Stimulated activated CD8-positive, alpha-beta memory T cell treated with anti-CD3 and anti-CD28 coated beads, Interleukin-15, amount 100 ng/mL, for 48 hours (primary cell): ENCODE measurements around the gene VTCN1.
"Not testable (repeated sequence)": the region's sequence is repeated elsewhere in the genome, so short reads cannot be mapped to it uniquely, and the experiment has no call there.

Source experiments
- DNase-seq, 2 donors: peaks; one replicate each; pipeline ENCODE4 v3.0.0-alpha.2; 2020; ENCODE audit warnings: low read depth in 2 of 2

Gene VTCN1, protein sequence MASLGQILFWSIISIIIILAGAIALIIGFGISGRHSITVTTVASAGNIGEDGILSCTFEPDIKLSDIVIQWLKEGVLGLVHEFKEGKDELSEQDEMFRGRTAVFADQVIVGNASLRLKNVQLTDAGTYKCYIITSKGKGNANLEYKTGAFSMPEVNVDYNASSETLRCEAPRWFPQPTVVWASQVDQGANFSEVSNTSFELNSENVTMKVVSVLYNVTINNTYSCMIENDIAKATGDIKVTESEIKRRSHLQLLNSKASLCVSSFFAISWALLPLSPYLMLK

DNA sequence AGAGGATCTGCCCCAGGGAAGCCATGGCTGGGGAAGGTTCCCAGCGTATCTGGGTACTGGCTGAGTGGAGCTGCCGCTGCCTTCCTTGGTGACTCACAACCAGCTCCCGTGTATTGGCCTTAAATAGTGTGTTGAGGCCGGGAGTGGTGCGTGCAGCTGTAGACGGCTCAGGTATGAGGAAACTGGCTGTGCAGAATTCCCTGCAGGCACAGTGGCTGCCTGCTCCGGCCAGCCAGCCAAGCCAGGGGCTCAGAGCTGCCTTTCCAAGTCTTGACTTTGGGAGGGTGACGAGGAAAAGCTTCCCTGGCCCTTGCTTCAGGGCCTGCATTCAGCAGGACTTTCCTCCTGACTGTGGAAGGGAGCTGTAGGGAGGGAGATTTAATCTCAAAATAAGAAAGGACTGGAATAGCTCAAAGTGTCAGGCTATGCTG is at the start of gene VTCN1:
Gene VTCN1, minus strand, starts transcription at position 97 of the 431 bp plus-strand sequence. Its CDS starts 72 bp downstream, at position 25.
- no peak for DNase-seq

DNA sequence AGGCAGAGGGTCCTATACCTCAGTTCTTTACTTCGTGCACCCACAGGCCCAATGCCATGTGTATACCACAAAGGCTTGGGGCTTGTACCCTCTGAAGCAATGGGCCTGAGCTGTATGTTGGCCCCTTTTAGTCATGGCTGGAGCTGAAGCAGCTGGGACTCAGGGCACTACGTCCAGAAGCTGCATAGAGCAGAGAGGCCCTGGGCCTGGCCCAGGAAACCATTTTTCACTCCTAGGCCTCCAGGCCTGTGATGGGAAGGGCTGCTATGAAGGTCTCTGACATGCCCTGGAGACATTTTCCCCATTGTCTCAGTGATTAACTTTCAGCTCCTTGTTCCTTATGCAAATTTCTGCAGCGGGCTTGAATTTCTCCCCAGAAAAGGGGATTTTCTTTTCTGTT is 48.1 kb upstream of the VTCN1 start:
- no peak for DNase-seq

DNA sequence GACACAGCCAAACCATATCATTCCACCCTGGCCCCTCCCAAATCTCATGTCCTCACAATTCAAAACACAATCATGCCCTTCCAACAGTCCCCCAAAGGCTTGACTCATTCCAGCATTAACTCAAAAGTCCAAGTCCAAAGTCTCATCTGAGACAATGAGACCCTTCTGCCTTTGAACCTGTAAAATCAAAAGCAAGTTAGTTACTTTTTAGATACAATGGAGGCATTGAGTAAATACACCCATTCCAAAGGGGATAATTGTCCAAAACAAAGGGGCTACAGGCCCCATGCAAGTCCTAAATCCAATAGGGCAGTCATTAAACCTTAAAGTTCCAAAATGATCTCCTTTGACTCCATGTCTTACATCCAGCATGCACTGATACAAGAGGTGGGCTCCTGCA is 47.3 kb upstream of the VTCN1 start:
- DNase-seq = not testable (repeated sequence)

DNA sequence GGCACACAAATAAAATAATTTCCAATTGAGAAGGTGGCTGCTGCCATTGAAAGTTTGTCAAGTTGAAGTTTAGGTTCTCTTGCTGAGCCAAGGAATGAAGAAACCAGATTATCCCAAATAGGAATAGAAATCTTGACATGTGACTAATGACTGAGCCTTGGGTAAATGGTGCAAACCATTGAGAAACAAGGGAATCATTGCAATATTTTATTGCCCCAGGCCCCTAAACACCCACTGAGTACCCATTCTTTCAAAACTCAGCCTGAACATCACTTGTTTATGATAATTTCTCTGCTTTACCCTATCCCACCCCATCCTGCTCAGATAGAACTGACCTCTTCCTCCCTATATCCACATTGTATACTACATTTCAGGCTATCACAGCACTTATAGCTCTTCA is 46.6 kb upstream of the VTCN1 start:
- DNase-seq = no peak

DNA sequence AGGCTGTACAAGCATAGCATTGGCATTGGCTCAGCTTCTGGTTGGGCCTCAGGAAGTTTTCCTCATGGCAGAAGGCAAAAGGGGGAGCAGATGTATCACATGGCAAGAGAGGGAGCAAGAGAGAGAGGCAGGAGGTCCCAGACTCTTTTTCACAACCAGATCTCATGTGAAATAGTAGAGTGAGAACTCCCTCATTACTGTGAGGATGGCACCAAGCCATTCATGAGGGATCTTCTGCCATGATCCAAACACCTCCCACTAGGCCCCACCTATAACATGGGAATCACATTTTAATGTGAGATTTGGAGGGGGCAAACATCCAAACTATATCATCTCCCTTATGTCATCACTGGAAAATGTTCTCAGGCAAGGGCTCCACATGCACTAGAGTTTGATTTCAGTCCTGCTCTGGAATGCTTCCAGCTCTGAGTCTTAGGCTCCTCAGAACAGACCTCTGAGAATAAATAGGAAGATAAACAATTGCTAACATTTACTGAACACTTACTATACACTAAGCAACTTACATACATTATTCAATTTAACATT is 39.4 kb upstream of the VTCN1 start:
- no peak for DNase-seq

DNA sequence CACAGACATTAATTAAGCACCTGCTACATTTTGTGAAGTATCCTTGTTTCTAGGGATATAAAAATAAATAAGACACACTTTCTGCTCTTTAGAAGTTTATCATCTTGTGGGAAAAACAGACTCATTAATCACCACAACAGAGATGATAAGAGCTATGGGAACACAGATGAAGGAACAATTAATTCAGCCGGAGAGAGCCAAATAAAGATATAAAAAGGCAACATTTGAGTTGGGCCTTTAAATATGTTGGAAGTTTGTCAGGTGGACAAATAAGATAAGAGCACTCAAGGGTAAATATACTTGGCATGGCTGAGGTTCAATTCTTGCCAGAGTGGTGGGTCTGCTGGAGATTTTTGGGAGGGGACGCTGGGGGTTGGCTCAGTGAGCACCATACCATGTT is 34.2 kb upstream of the VTCN1 start:
- DNase-seq = no peak

DNA sequence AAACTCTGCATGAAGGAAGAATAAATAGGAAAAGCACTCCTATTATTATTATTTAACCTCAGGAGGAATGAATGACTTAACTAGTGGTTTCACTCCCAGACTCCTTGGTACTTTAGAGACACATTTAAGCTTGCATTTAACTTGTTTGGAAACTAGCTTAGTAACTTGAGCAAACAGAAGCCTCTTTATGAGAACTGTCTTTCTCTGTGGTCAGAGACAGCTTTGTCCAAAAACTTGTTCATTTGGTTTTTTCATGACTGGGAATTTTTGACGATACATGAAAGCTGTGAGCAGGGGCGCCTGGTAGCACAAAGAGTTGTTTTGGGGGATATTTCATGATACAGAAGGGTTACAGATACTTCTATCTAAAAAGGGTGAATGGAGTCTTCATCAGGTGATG is 33.6 kb upstream of the VTCN1 start:
- no peak for DNase-seq

DNA sequence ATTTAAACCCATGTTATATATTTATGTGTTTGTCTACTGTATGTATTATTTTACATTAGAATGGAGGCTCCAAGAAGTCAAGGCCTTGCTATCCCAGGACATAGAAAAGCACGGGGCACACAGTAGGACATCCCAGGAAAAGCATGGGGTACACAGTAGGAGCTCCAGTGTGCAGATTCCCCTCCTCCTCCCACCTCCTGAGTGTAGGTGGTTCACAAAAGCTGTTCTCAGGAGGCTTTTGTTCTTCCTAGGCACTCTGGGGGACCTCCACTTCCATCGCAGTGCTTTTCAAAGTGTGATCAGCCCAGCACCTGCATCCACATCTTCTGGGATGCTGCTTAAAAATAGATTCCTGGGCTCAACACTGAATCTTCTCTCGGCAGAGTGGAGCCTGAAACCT is 30.8 kb upstream of the VTCN1 start:
- DNase-seq = no peak

DNA sequence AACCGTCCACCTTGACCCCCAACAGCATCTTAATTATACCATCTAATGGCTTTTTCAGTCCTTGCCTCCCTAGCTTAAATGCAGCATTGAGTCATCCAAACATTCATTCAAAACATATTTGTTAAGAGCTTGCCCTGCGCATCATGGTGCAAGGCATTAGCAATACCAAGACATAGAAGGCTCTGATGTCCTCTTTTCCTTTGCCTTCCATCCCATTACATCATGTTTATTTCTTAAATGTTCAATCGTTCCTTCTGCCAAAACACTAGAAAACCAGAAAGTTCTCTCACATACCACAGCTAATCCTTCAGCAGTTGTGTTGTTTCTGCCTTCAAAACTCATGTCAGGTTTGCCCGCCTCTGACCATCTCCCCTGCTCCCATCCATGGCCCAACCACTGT is 29.8 kb upstream of the VTCN1 start:
- DNase-seq = no peak

DNA sequence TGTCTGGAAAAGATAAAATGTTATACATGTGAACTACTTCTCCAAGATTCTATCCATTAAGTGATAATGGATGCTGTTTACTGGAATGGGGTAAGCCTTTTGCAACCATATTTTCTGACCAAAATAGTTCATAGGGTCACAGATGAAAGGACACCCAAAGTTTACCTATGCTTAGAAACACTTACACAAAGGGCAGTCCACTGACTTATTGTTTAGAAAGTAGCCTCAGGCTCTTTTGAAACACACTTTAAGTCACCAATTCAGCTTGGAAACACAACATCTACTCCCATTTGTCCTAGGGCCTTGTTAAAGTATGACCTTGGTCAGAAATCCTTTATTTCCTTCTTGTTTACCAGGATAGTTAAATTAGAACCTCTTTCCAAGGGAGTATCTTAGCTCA is 28.7 kb upstream of the VTCN1 start:
- DNase-seq = no peak

DNA sequence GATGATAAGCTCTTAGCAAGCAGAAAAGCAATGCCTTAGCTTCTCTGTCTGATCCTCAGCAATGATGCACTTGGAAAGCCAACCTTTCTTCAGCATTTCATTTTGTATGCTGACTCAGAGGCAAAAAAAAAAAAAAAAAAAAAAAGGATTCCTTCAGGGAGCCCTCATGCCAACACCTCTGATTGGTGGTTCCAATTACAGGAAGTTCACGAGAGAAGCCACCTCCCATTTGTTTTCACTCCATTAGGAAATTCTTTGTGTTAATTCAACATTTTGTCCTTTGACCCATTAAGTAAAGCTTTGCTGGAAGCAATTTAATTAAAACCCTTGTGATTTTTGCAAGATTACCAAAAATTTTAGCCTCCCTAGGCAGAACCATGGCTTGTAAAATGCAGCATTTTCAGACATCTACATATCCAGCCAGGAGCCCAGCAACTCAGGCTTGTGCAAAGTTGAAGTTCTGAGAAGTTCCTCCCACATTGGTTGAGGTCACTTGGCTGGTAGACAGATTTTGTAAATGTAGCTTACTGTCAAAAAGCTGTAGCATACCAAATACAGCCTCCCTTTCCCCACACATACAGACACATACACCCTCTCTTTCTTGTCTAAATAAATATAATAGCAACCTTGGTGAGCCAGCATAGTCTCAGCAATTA is 27.1 kb upstream of the VTCN1 start:
- no peak for DNase-seq

DNA sequence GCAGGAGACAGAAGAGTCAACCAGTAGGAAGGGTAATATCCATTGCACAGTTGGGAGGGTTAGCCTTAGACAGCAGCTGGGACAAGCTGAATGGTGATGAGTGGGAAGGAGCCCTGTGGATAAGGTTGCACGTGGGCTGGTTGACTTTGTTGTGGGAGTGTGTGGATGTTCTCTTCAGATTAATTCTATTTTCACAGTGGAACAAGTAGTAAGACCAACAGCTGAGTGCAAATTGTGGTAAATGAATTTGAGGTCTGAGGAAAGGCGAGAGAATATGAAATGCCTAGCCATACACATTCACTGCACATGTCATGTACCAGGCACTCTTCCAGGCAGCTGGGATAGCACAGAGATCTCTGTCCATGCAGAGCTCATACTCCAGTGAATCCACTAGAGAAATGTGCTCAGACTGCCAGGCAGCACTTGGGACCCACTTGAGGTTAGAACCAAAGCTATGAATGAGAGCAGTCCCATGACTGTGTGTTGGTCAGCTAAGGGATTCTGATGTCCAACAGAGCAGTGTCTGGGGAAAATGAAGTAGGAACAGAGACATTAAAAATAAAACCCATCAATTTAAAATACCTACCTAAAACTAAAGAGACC is 25.2 kb upstream of the VTCN1 start:
- no peak for DNase-seq

DNA sequence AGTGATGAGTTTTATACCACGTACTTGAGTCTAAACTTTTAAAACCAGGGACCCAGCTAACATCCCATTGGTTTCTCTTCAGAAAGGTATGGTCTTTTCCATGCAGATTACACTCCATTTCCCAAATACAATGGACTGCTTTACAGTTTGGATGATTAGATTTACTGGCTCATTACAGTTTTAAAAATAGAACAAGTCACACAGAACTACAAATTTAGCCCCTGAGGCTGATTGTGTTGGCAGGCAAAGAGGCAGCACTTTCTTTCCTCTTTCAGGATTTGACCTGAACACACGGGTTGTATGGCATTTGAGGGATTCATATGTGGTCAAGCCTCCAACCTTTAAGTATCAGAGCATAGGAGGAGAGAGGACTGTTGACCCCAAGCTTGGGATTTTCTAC is 21.8 kb upstream of the VTCN1 start:
- no peak for DNase-seq

DNA sequence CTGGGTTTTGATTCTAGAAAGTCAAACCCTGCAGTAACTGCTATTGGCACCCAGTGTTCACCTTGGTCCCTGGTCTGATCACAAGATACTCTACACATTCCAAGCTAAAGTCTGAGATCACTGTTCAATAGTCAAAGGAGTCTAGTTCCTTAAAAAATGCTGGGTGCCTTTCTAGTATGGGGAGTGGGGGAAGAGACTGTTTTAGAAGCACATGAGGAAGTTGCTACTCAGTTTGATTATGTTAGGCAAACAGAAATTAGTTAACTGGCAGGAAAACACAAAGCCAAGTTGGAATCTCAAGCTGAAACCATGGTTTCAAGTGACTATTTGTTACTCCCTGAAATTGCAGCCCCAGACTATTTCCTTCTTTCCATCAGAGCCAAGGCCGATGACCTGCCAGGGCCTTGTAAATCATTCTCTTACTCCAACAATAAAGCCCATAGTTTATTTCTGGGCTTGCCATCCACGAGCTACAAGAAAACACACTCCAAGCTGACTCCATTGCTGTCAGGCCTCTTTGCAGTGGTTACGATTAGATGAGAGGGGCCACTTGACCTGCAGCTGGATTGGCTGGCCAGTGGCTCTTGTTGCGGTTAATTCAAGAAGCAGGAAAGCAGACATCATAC is 21.1 kb upstream of the VTCN1 start:
- no peak for DNase-seq

DNA sequence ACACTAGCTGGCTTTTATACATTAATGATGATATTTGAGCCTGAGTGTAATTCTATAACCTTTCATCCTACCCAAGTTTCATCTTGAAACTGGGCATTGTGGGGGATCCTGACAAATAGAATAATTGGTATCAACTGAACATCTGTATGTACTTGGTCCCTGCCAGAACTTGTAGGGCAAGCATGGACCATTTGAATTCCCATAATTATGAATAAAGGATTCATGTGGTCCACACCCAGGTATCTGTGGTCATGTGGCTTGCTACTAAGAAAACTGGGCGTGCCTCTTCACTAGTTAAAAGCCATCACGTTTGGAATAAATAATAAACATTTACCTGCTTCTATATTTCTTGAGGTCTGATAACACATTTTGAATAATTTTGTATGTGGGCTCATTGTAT is 20.6 kb upstream of the VTCN1 start:
- DNase-seq = no peak

DNA sequence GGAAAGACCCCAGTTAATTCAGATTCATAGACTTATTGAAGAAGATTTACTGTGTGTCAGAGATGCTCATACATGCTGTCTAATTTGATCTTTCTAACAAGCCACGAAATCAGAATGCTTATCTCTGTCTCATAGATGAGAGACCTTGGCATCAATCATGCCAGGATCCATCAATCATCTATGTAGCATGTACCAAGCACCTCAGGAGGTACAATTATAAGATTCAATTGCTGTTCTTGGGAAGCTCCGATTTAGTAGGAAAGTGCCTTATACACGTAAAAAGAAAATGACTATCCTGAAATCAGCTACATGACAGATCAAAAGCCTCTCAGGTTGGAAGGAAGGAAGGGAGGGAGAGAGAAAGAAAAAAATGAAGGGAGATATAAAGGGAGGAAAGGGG is 18.5 kb upstream of the VTCN1 start:
- DNase-seq = no peak

DNA sequence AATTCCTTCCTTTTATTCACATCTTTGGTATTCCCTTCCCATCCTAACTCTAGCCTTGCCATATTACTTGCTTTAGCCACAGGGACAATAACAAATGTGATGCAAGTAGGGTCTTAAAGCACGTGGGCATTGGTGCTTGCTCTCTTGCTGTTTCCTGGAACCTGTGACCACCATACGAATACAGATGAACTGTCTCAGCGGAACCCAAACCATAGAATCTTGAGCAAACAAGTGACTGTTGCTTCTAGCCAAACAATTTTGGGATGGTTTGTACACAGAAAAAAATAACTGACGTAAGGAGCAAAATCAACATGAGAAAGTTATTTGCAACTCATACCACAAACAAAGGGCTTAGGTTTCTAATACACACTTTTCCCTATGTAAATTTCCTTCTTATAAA is 15.2 kb upstream of the VTCN1 start:
- DNase-seq = no peak

DNA sequence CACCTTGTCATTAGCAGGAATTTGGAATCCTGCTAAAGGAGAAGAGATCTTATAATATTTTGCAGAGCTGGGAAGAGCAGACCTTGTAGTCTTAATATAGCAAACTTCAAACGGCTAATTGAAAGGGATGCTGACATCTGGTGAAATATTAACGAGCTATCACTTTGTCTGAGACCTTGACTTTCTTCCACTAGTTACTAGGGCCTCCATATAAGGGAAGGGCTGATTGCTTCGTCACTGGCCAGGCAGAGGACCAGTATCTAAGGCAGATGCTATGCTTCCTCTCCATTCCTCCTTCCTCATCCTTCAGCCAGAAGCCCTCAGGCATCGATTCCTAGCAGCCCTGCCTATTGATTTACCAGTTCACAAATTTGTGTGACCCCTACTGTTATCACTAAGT is 6.0 kb upstream of the VTCN1 start:
- DNase-seq = no peak

DNA sequence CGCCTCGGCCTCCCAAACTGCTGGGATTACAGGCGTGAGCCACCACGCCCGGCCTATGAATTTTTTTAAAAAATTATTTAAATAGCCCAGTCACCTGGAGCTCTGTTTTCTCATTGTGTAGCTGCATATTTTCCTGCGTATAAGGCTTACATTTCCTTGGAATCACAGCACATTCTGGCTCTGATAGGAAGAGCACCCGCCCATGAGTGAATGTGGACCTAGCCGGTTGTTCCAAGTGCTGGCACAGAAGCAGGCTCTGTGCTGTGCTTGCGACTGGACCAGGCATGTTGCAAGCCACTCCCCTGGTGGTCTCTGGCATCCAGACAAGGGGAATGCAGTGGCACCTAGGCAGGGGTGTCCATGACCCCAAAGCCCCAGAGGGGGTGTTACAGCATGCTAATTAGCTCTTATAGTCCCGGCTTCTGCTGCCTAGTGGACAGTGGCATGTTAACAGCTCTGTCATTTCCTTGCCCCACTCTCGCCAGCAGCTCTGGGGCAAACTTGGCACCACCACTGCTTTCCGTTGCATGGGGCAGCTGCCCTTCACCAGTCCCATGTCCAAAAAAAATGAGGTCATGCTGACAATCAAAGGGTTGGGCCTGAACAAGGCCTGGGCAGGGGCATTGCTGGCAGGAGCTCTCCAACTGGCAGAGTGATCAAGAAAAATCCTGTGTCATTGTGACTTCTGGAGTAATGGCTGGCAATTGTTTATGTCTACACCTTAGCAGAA is 5.2 kb upstream of the VTCN1 start:
- no peak for DNase-seq

DNA sequence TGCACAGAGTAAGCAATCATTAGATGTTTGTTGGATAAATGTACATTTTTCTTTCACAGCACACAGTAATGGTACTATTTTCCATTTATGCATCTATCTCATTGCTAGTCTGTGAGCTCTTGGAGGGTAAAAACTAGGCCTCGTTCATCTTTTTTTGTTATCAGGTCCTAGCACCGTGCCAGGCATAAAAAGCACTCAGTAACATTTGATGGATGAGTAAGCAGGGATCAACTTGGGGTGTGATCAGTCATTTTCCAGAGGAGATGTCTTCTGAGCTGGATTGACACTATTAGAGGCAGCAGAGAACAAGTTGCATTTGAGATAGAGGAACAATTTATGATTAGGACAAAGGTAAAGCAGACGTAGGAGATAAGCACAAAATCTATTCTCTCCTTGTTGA is 4.3 kb upstream of the VTCN1 start:
- DNase-seq = no peak

DNA sequence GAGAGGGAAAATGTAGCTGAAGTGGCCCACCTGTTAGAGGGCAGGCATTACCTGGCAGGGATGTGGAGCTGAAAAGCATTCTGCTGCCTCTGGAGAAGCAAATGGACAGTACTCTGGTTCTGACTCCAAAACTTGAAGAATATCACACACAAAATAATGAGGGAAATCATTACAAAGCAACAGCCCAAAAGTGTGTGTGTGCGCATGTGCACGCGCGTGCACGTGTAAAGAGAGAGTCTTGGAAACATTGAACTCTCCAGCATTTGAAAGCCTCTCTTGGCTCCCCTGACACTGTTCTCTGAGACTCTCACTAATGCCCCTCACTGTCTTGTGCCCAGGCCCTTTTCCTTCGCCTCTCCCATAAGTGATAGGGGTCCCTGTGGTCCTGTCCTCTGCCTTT is 2.3 kb upstream of the VTCN1 start:
- no peak for DNase-seq

DNA sequence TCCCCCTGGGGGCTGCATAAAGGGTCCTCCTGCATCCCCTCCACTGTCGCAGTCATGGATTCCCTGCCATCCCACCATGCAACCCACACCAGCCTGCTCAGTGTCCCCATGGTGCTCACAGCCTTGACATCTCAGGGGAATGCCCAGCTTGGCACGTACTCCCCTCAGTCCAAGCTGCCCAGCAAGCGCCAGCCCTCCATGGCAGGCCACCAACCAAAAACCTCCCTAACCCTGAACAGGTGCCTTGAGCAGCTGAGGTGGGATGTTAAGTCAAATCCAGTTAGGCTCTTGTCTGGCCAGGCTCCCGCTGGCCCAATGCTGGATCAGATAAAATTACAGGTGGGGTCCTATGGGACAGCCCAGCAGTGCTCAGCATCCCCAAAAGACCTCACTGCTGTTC is 341 bp downstream of the VTCN1 start:
- DNase-seq = no peak
